GM21786 (cell line): ENCODE measurements around the gene NCS1.

ENCODE experiments used
- ATAC-seq: cut with Tn5 transposase; IDR thresholded peaks from one replicate; pipeline ENCODE4 v1.9.1; 2021; ENCODE audit not compliant: unreplicated experiment

NCS1 gene

GRCh38 chr9:130175355-130175754, 3.2 kb downstream of the NCS1 start:
- no peak for ATAC-seq

DNA sequence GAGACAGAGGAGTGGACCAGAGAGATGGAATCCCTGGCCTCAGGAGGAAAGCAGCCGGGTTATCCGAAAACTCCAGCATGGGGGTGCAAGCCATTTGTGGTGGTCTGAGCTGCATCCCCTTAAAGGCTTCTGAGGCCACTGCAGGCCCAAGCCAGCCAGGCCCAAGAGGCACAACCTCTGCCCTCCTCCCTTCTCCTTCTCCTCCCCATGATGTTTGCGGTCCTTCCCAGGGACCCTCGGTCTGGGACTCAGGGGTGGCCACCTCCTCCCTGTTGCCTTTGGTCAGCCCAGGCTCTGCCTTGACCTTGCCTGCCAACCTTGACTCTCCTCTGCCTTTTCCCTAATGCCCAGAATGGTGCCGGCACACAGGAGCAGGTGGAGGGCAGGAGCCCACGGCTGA, 4.6 kb downstream of the NCS1 start:
- ATAC-seq = no peak

GRCh38 chr9:130177898-130178805, 5.9 kb downstream of the NCS1 start:
- no peak for ATAC-seq

GRCh38 chr9:130179331-130179907, 7.2 kb downstream of the NCS1 start:
- no peak for ATAC-seq

GRCh38 chr9:130180516-130180915, 8.3 kb downstream of the NCS1 start:
- ATAC-seq = no peak

DNA sequence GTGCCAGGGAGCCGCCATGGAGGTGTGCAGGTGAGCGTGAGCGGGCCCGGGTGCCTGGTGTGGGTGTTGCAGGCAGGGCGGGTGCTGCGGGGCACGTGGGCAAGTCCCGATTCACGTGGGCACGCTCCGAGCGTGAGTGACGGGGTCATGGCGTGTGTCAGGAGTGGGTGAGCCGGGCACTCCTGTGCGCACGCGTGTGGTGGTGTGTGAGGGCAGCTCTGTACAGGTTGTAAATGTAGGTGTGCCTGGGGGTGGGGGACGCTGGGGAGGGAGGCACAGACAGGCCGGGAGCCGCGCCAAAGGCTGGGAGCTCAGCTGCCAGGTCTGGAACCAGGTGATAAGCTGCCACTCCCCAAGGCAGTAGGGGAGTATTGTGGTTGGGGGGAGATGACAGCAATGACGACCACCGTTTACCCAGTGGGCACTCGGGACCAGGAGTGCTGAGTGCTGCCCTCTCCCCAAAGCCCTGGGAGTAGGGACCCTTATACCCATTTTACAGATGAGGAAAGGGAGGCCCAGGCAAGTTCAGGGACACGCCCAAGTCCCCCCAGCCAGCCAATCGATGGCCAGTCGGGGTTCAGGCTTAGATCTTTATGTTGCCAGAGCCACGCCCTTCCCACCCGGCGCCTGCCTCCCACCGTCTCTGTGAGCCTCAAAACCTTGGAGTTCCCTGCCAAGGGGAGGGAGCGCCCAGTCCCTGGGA, 9.6 kb downstream of the NCS1 start:
- no peak for ATAC-seq

GRCh38 chr9:130182381-130182909, 10.2 kb downstream of the NCS1 start:
- no peak for ATAC-seq

DNA sequence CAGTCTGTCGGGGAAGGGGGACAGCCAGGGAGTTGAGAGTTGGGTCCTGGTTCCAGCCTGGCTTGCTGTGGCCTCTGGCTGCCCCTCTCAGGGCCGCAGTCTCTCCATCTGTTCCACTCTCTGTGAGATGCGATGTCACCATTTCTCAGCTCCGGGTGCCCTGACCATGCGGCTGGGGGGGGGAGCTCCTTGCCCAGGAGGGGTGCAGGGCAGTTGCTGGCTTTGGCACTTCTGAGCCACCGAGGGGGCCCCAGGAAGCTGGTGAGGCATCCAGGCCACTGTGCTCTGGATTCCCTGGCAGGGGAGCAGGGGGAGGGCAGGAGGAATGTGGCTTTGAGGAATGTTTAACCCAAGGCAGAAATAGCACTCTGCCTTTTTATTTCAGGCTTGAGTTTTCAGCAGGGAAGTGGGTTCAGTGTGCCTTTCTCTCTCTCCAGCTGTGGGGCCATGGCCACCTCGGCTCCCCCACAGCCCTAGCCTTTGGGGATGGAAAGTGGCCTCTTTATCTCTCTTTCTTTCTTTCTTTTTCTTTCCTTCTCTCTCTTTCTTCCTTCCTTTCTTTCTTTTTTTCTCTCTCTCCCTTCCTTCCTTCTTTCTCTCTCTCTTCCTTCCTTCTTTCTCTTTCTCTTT, 11.0 kb downstream of the NCS1 start:
- no peak for ATAC-seq

DNA sequence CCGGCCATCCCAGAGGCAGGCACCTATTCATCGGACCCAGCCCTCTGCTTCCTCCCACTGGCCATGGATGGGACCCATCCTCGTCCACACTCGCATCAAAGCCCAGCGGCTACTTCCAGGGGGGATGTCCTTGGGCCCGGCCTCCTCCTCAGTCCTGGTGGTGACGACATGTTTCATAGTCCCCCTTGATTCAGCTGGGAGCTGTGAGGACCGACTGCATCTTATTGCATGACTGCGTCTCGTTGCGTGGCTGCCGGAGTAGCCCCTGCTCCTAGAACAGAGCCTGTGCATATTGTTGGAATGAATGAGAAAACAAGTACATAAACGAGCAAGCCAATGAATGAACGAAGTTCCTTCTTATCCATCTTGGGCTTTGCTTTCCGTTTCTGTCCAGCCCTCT, 12.8 kb downstream of the NCS1 start:
- ATAC-seq = no peak

GRCh38 chr9:130185490-130186031, 13.4 kb downstream of the NCS1 start:
- no peak for ATAC-seq

DNA sequence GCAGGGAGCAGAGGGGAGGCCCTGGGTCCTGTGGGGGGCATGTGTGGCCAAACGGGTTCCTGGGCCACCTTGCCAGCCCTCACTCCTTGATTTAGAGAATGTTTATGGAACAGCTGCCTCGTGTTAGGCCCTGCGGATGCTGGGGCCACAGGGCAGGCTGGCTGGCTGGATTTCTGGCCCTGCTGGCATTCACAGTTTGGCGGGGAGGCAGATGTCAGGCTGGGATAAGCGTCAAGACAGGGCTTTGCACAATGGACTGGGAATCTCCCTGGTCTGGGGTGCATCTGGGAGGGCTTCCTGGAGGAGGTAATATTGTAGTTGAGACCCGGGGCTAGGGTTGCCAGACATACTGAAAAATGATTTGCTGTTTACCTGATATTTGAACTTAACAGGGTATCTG, 13.8 kb downstream of the NCS1 start:
- no peak for ATAC-seq

DNA sequence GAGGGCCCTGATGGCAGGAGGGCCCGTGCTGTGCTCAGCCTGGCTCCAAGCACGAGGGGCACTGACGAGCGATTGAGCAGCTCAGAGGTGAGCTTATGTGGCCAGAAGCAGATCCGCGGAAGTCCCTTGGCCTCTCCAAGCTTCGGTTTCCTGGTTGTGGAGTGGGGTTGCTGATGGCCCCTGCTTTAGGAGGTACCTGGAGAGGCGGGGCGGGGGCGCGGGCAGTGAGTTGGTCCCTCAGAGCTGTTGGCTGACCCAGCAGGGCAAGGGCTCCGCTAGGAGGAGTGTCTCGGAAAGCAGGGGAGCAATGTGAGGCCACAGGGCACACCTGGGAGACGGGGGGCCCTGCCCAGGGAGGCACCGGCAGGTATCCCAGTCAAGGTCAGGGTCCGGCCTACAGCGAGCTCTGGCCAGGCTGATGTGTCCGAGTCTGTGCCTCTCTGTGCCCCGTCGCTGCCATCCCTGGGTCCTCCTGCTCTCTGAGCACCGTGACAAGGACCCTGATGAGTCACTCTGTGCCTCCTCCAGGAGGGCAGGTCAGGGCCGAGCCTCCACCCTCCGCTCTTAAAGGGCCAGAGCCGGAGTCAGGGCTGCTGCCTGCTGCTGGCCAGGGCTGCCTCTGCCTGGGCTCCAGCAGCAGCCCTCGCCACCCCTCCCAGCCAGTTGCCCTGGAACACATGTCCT, 14.8 kb downstream of the NCS1 start:
- no peak for ATAC-seq

- ATAC-seq = no peak
Measured at GRCh38 chr9:130187523-130187846, 15.3 kb downstream of the NCS1 start.

- no peak for ATAC-seq
Measured at GRCh38 chr9:130188860-130189481, 16.8 kb downstream of the NCS1 start.

GRCh38 chr9:130189840-130190239, 17.6 kb downstream of the NCS1 start:
- ATAC-seq = no peak

- ATAC-seq = no peak
Measured at GRCh38 chr9:130191068-130191748, 19.0 kb downstream of the NCS1 start.

DNA sequence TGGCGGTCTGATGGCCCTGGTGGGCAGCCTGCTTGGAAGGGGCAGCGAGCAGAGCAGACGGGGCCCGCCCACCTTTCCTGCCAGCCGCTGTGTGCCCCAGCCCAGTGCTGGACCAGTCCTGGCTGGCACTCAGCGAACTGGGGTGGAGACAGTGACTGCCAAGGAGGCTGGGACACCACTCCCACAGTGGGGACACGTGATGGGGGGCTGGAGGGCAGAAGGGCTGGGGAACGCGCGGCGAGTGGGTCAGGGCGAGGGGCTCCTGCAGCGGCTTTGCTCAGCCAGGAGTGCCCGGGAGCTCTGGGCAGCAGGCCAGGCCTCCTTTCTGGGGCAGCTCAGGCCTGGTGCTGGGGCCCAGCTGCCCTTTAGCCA, 19.5 kb downstream of the NCS1 start:
- ATAC-seq = no peak

- ATAC-seq = no peak
Measured at GRCh38 chr9:130192382-130192999, 20.3 kb downstream of the NCS1 start.

DNA sequence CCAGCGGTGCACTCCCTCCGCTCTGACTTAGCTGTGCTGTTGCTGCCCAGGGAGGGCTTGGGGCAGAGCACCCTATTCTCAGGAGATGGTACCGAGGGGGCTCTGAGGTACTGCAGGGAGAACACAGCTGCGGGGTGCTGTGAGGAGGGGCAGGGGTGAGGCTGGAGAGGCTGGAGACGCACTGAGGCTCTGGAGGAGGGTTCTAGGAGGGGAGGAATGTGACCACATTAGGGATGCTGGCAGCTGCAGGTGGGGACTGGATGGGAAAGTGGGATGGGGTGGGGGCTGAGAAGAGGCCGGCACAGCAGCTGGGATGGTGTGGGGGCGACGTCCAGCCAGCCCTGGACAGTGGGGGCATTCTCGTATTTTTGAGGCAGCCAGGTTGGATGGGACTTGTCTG, 20.9 kb downstream of the NCS1 start:
- no peak for ATAC-seq
